HCT116 (cell line): Measurements from ENCODE around the gene MPIG6B. TPM values are rescaled to one million over a fixed set of nuclear protein-coding genes. Genes with fewer than 3 reads are reported as not detected.

Source experiments
- ATAC-seq: fragments of 200-7000 bp; cut with Tn5 transposase; 2 replicates; pipeline ENCODE4 v1.9.1; 2020; ENCODE audit warnings: mild to moderate bottlenecking, moderate library complexity
- BruUV-seq: library from RNA; stranded (reverse); fragments of 400-500 nt; replicated peaks from 2 replicates; lab custom pipeline; 2021; lab: Mats Ljungman, UMichigan
- CTCF ChIA-PET: fragments of 300-600 bp; sonication (Branson Sonifier 250); formaldehyde crosslinking; loops from one replicate; lab custom pipeline; 2021; ENCODE audit warnings: antibody characterized with exemption; lab: Charles Lee
- POLR2A ChIA-PET: fragments of 300-600, 350-600 bp; sonication (Branson Sonifier 250); formaldehyde crosslinking; loops from one replicate; lab custom pipeline; 2021; ENCODE audit warnings: antibody characterized with exemption; lab: Charles Lee
- RAD21 ChIA-PET, 2 experiments: fragments of 300-600 bp; sonication (Branson Sonifier 250); formaldehyde crosslinking; loops; one replicate each; lab custom pipeline; 2023; ENCODE audit warnings: low total read pairs in 2 of 2; ENCODE audit not compliant: uncharacterized antibody in 2 of 2, unreplicated experiment in 2 of 2, low non-redundant PET in 1 of 2; lab: Charles Lee
- DNase-seq: peaks from one replicate; pipeline ENCODE4 v3.0.0-alpha.2; 2010; ENCODE audit warnings: low read depth, low spot score
- H2AFZ ChIP-seq: fragments of 200-600 bp; shearing (Covaris generic), sonication (generic); 2 replicates; pipeline ENCODE4 v1.6.1; 2017; ENCODE audit warnings: low read depth, mixed run types, mixed read lengths, antibody characterized with exemption, low read length; ENCODE audit not compliant: poor library complexity, severe bottlenecking
- H3K27ac ChIP-seq: 2 replicates; pipeline ENCODE4 v1.5.1; 2012; ENCODE audit warnings: low read depth, low read length
- H3K27me3 ChIP-seq: fragments of 200-600 bp; sonication (generic); 2 replicates; pipeline ENCODE4 v1.6.1; 2016; ENCODE audit warnings: mixed run types, low read length, mixed read lengths; ENCODE audit not compliant: insufficient read depth
- H3K36me3 ChIP-seq, 2 experiments: fragments of 200-500 bp in 1 of 2; fragments of 200-600 bp in 1 of 2; sonication (Bioruptor generic) in 1 of 2; sonication (generic) in 1 of 2; 2 replicates each; pipeline versions ENCODE4 v1.5.1 to v1.6.1; 2014 to 2016; ENCODE audit warnings: low read length in 2 of 2, inconsistent platforms in 1 of 2, mixed read lengths in 1 of 2, mixed run types in 1 of 2; ENCODE audit not compliant: insufficient read depth in 2 of 2, control insufficient read depth in 1 of 2
- H3K4me1 ChIP-seq, 2 experiments: fragments of 200-600 bp in 1 of 2; sonication (generic) in 1 of 2; 2 replicates each; pipeline versions ENCODE4 v1.5.1 to v1.6.1; 2012 to 2017; ENCODE audit warnings: low read length in 2 of 2, inconsistent platforms in 1 of 2, mild to moderate bottlenecking in 1 of 2, mixed read lengths in 1 of 2, mixed run types in 1 of 2, moderate library complexity in 1 of 2; ENCODE audit not compliant: insufficient read depth in 2 of 2, control insufficient read depth in 1 of 2
- H3K4me2 ChIP-seq: fragments of 200-600 bp; sonication (generic); 2 replicates; pipeline ENCODE4 v1.6.1; 2017; ENCODE audit warnings: mixed run types, low read length, mixed read lengths
- H3K4me3 ChIP-seq, 2 experiments: fragments of 200-600 bp in 1 of 2; sonication (generic) in 1 of 2; replicated peaks in 1 of 2; 2 replicates each; pipeline ENCODE4 v1.5.1; 2011 to 2016; ENCODE audit warnings: low read length in 2 of 2, control low read depth in 1 of 2, low read depth in 1 of 2, mild to moderate bottlenecking in 1 of 2, mixed read lengths in 1 of 2, mixed run types in 1 of 2
- H3K79me2 ChIP-seq: fragments of 200-600 bp; sonication (generic); 2 replicates; pipeline ENCODE4 v1.6.1; 2017; ENCODE audit warnings: mild to moderate bottlenecking, mixed run types, low read length, moderate library complexity, mixed read lengths; ENCODE audit not compliant: insufficient read depth
- H3K9ac ChIP-seq: fragments of 200-600 bp; sonication (generic); 2 replicates; pipeline ENCODE4 v1.6.1; 2016; ENCODE audit warnings: low read length, mixed read lengths
- H3K9me2 ChIP-seq: fragments of 200-600 bp; sonication (generic), shearing (Covaris generic); 2 replicates; pipeline ENCODE4 v1.6.1; 2017; ENCODE audit warnings: mixed run types, mild to moderate bottlenecking, moderate library complexity; ENCODE audit not compliant: insufficient read depth
- H3K9me3 ChIP-seq, 2 experiments: fragments of 200-500 bp in 1 of 2; fragments of 200-600 bp in 1 of 2; sonication (Bioruptor generic) in 1 of 2; sonication (generic) in 1 of 2; 2 replicates each; pipeline ENCODE4 v1.6.1; 2014 to 2017; ENCODE audit warnings: low read length in 2 of 2, mixed read lengths in 2 of 2, inconsistent platforms in 1 of 2, low read depth in 1 of 2, mild to moderate bottlenecking in 1 of 2, mixed run types in 1 of 2, moderate library complexity in 1 of 2; ENCODE audit not compliant: control insufficient read depth in 1 of 2, insufficient read depth in 1 of 2
- H4K20me1 ChIP-seq: fragments of 200-600 bp; sonication (generic), shearing (Covaris generic); 2 replicates; pipeline ENCODE4 v1.6.1; 2017; ENCODE audit warnings: mixed run types, mild to moderate bottlenecking, moderate library complexity; ENCODE audit not compliant: insufficient read depth
- CBX3 ChIP-seq: IDR thresholded peaks from 2 replicates; pipeline ENCODE4 v1.6.1; 2012; ENCODE audit warnings: low read depth
- CEBPB ChIP-seq: IDR thresholded peaks from 2 replicates; pipeline ENCODE4 v1.6.1; 2012; ENCODE audit warnings: low read depth
- ELF1 ChIP-seq: IDR thresholded peaks from 2 replicates; pipeline ENCODE4 v1.6.1; 2012; ENCODE audit warnings: low read depth, borderline replicate concordance
- EZH2phosphoT487 ChIP-seq: fragments of 200-600 bp; IDR thresholded peaks from 2 replicates; pipeline ENCODE4 v1.6.1; 2018; ENCODE audit warnings: antibody characterized with exemption, borderline replicate concordance
- JUND ChIP-seq: IDR thresholded peaks from 2 replicates; pipeline ENCODE4 v1.6.1; 2012
- RAD21 ChIP-seq: IDR thresholded peaks from 2 replicates; pipeline ENCODE4 v1.6.1; 2012; ENCODE audit warnings: low read depth, mild to moderate bottlenecking
- SIN3A ChIP-seq: IDR thresholded peaks from 2 replicates; pipeline ENCODE4 v1.6.1; 2012; ENCODE audit warnings: low read depth
- SRF ChIP-seq: IDR thresholded peaks from 2 replicates; pipeline ENCODE4 v1.6.1; 2012; ENCODE audit warnings: low read depth
- TCF7L2 ChIP-seq: IDR thresholded peaks from 2 replicates; pipeline ENCODE4 v1.7.0; 2011; ENCODE audit warnings: borderline replicate concordance, inconsistent platforms; ENCODE audit not compliant: insufficient read depth, insufficient read length; ENCODE audit errors: extremely low read depth
- YY1 ChIP-seq: IDR thresholded peaks from 2 replicates; pipeline ENCODE4 v1.6.1; 2011; ENCODE audit warnings: low read length, low read depth, moderate library complexity, mild to moderate bottlenecking; ENCODE audit not compliant: insufficient replicate concordance; ENCODE audit errors: extremely low read depth
- ZFX ChIP-seq: fragments of 450-650 bp; IDR thresholded peaks from 2 replicates; pipeline ENCODE4 v1.6.1; 2017
- ZNF274 ChIP-seq: fragments of 200-500 bp; sonication (Bioruptor generic); IDR thresholded peaks from 2 replicates; pipeline ENCODE4 v1.6.1; 2014; ENCODE audit warnings: mild to moderate bottlenecking, low read depth, low read length, inconsistent platforms
- intact Hi-C: fragments of 100-400 bp; cut with micrococcal nuclease; formaldehyde crosslinking; loops from 2 replicates; pipeline ENCODE4 v1.10.0; 2022
- total RNA-seq: library from RNA; stranded (reverse); gene quantifications from one replicate; pipeline ENCODE4 v1.2.1, GENCODE V29; 2021; ENCODE audit not compliant: unreplicated experiment
- TF ChIP-seq, protein P1 (sequence below): IDR thresholded peaks from 2 replicates; pipeline ENCODE4 v1.6.1; 2012
- TF ChIP-seq, protein P2 (sequence below), 3 experiments: fragments of 200-600 bp in 1 of 3; sonication (generic) in 1 of 3; IDR thresholded peaks in 2 of 3; conservative IDR thresholded peaks in 1 of 3; 2 replicates each; pipeline ENCODE4 v1.5.1; 2012 to 2017; ENCODE audit warnings: low read depth in 2 of 3, low read length in 2 of 3, antibody characterized with exemption in 1 of 3, borderline replicate concordance in 1 of 3, control low read depth in 1 of 3, mild to moderate bottlenecking in 1 of 3, mixed read lengths in 1 of 3, mixed run types in 1 of 3, moderate library complexity in 1 of 3; ENCODE audit not compliant: insufficient read depth in 1 of 3
- TF ChIP-seq, protein P3 (sequence below): IDR thresholded peaks from 2 replicates; pipeline ENCODE4 v1.6.1; 2012; ENCODE audit warnings: low read depth

The MPIG6B gene
- total RNA-seq, 1 experiment from 2014 or later = 0.42 TPM

DNA sequence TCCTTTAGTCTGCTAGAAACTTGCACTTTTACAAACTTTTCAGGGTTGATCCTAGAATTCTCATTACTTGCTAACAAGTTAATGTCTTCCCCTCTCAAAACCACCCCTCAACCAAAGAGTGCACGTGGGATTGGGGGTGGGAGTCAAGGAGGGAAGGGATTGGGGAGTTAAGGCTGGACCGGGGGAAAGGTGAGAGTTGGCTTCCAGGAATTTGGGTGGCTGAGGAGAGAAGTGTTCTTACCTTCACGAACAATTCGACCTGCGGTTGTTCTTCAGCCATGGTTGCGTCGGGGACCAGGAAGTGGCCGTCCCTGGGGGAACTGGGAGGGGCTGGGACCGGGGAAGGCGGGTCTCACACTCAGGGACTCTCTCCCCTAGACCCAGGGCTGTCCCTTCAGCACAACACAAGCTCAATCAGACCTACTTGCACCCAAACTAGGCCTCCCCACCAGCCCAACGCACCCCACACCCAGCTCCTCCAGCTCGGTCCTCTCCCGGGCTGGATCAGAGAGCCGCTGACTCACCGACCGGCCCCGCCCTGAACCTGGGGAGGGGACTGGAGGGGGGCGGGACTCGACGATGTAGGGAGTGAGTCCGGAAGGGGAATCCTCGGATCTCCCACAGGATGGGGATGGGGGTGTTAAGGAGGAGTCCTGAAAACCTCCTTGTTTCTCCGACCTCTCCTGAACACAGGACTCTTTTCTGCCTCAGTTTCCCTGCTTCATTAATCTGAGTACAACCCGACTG is 13.0 kb downstream of the MPIG6B start, which contains the start of gene CLIC1 (continued):
- peak; percentile 55 for TF ChIP-seq YY1

DNA sequence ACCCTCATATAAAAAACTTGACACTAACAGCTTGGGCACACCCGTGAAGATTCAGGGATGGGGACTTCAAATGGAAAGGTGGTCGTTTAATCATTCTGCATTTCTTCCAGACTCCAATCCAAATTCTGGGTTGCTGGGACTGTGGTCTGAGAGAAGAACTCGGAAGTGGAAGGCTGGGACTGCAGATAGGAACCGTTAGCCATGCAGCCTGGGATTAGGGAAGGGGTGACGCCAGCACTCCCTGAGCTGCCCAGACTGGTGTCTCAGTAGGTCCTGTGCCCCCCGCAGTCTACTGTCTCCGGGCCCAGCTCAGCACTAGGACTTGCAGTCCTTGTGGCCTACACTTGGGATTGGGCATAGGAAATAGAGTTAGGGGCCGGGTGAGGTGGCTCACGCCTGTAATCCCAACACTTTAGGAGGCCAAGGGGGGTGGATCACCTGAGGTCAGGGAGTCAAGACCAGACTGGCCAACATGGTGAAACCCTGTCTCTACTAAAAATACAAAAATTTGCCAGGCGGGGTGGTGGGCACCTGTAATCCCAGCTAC is 13.7 kb downstream of the MPIG6B start:
- Histone ChIP-seq H3K36me3 (peaks cover 23 to 28% of the 10 kb centered on the region in 2 experiments), H3K27me3 (no peaks in the 10 kb centered on the region), H3K4me2 (peak overlapping the region; percentile 83), H3K27ac (peak overlapping the region; percentile 95), H2AFZ (no peak overlapping the region), H3K9me2 (no peaks in the 10 kb centered on the region), H3K9ac (peak overlapping the region; percentile 82), H4K20me1 (no peaks in the 10 kb centered on the region; the same call in 1 of the 2 replicates), H3K79me2 (peaks cover 63% of the 10 kb centered on the region), H3K9me3 (no peaks in the 10 kb centered on the region), H3K4me1 (peaks cover 41 to 67% of the 10 kb centered on the region in 2 experiments), H3K4me3 (peak overlapping the region; percentile 74 to 91)
- BruUV-seq = no TSS peak
- DNase-seq (no peak), ATAC-seq (no peak)
- ChIA-PET POLR2A (interaction anchor here (0.6 to 4.3 kb wide), 8 partner anchors 16 to 99 kb away, joined by 3 to 21 read pairs (median 4); partner anchors contain the start of genes ABHD16A, CSNK2B, GPANK1 and HSPA1B), CTCF (interaction anchor here (0.9 kb wide), 1 partner anchor 24 kb away, joined by 4 read pairs; no protein-coding TSS in a partner anchor), RAD21 (no interaction called here)
- intact Hi-C loops = loop anchor here (5.0 kb wide), 2 partner anchors 70 to 95 kb away; partner anchors contain the start of genes CSNK2B and LY6G5B
- TF ChIP-seq, protein P1, sequence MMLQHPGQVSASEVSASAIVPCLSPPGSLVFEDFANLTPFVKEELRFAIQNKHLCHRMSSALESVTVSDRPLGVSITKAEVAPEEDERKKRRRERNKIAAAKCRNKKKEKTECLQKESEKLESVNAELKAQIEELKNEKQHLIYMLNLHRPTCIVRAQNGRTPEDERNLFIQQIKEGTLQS = no peak
- TF ChIP-seq EZH2phosphoT487 (no peak), ZNF274 (no peak), YY1 (no peak), ZFX (no peak), CEBPB (no peak), TCF7L2 (no peak), ELF1 (no peak), SRF (no peak), CBX3 (no peak), SIN3A (no peak), RAD21 (no peak), JUND (no peak)
- TF ChIP-seq, protein P2, sequence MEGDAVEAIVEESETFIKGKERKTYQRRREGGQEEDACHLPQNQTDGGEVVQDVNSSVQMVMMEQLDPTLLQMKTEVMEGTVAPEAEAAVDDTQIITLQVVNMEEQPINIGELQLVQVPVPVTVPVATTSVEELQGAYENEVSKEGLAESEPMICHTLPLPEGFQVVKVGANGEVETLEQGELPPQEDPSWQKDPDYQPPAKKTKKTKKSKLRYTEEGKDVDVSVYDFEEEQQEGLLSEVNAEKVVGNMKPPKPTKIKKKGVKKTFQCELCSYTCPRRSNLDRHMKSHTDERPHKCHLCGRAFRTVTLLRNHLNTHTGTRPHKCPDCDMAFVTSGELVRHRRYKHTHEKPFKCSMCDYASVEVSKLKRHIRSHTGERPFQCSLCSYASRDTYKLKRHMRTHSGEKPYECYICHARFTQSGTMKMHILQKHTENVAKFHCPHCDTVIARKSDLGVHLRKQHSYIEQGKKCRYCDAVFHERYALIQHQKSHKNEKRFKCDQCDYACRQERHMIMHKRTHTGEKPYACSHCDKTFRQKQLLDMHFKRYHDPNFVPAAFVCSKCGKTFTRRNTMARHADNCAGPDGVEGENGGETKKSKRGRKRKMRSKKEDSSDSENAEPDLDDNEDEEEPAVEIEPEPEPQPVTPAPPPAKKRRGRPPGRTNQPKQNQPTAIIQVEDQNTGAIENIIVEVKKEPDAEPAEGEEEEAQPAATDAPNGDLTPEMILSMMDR (IDR thresholded peaks at IDR 0.05 in 2 of 3, conservative IDR thresholded peaks at IDR 0.05 in 1 of 3; ENCODE audit: borderline replicate concordance in 1 of 3, insufficient read depth in 1 of 3, low read depth in 2 of 3, low read length in 2 of 3) = no peak
- TF ChIP-seq, protein P3, sequence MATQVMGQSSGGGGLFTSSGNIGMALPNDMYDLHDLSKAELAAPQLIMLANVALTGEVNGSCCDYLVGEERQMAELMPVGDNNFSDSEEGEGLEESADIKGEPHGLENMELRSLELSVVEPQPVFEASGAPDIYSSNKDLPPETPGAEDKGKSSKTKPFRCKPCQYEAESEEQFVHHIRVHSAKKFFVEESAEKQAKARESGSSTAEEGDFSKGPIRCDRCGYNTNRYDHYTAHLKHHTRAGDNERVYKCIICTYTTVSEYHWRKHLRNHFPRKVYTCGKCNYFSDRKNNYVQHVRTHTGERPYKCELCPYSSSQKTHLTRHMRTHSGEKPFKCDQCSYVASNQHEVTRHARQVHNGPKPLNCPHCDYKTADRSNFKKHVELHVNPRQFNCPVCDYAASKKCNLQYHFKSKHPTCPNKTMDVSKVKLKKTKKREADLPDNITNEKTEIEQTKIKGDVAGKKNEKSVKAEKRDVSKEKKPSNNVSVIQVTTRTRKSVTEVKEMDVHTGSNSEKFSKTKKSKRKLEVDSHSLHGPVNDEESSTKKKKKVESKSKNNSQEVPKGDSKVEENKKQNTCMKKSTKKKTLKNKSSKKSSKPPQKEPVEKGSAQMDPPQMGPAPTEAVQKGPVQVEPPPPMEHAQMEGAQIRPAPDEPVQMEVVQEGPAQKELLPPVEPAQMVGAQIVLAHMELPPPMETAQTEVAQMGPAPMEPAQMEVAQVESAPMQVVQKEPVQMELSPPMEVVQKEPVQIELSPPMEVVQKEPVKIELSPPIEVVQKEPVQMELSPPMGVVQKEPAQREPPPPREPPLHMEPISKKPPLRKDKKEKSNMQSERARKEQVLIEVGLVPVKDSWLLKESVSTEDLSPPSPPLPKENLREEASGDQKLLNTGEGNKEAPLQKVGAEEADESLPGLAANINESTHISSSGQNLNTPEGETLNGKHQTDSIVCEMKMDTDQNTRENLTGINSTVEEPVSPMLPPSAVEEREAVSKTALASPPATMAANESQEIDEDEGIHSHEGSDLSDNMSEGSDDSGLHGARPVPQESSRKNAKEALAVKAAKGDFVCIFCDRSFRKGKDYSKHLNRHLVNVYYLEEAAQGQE = no peak
